OCI-LY3 (cell line): Measurements from ENCODE around the gene RNASET2.

Source experiments
- H2AFZ ChIP-seq: fragments of 200-600, 300-600 bp; shearing (Covaris generic); 2 replicates; pipeline ENCODE4 v1.6.0; 2014; ENCODE audit warnings: antibody characterized with exemption, low read depth, low read length
- H3K27ac ChIP-seq: fragments of 200-600, 300-600 bp; sonication (generic); 2 replicates; pipeline ENCODE4 v1.5.1; 2014; ENCODE audit warnings: mild to moderate bottlenecking, low read length, moderate library complexity, mixed read lengths
- H3K27me3 ChIP-seq: fragments of 200-600, 300-600 bp; sonication (generic); 2 replicates; pipeline ENCODE4 v1.6.1; 2014; ENCODE audit warnings: low read depth, low read length, mixed read lengths
- H3K36me3 ChIP-seq: fragments of 200-600, 300-600 bp; sonication (generic); replicated peaks from 2 replicates; pipeline ENCODE3; 2014; ENCODE audit warnings: low read depth, low read length, mixed read lengths
- H3K4me1 ChIP-seq: fragments of 300-600, 200-600 bp; sonication (generic); 2 replicates; pipeline ENCODE4 v1.6.1; 2014; ENCODE audit warnings: low read length, mixed read lengths
- H3K4me2 ChIP-seq: fragments of 200-600, 300-600 bp; sonication (generic); 2 replicates; pipeline ENCODE4 v1.6.1; 2014; ENCODE audit warnings: low read length, mixed read lengths
- H3K4me3 ChIP-seq: fragments of 300-600, 200-600 bp; sonication (generic); 2 replicates; pipeline ENCODE4 v1.5.1; 2014; ENCODE audit warnings: antibody characterized with exemption, mild to moderate bottlenecking, low read length, moderate library complexity
- H3K79me2 ChIP-seq: fragments of 300-600, 200-600 bp; shearing (Covaris generic); 2 replicates; pipeline ENCODE4 v1.6.1; 2014; ENCODE audit warnings: mild to moderate bottlenecking, low read length, mixed read lengths
- H3K9ac ChIP-seq: fragments of 300-600, 200-600 bp; shearing (Covaris generic); 2 replicates; pipeline ENCODE4 v1.6.0; 2014; ENCODE audit warnings: mild to moderate bottlenecking, low read length, moderate library complexity
- H3K9me3 ChIP-seq: fragments of 200-600, 300-600 bp; shearing (Covaris generic); 2 replicates; pipeline ENCODE4 v1.6.1; 2014; ENCODE audit warnings: low read length, mixed read lengths; ENCODE audit not compliant: insufficient read depth
- H4K20me1 ChIP-seq: fragments of 200-600, 300-600 bp; sonication (generic); 2 replicates; pipeline ENCODE4 v1.6.1; 2016; ENCODE audit warnings: low read length, mixed read lengths; ENCODE audit not compliant: insufficient read depth
- CTCF ChIP-seq: fragments of 200-600, 300-600 bp; sonication (generic); IDR thresholded peaks from 2 replicates; pipeline ENCODE4 v1.5.1; 2014; ENCODE audit warnings: antibody characterized with exemption, low read length, low read depth
- EZH2phosphoT487 ChIP-seq: fragments of 200-600 bp; shearing (Covaris generic); IDR thresholded peaks from 2 replicates; pipeline ENCODE4 v1.6.1; 2018; ENCODE audit warnings: antibody characterized with exemption, mixed run types, low read depth

RNASET2 gene

GRCh38 chr6:166947251-166947650 lies 9.1 kb downstream of the RNASET2 start:
- TF ChIP-seq CTCF (no peak), EZH2phosphoT487 (no peak)
- no peak overlapping the region for H3K4me3 ChIP-seq
- no peak overlapping the region for H3K4me2 ChIP-seq
- H3K36me3 ChIP-seq, result peaks cover 12% of the 10 kb centered on the region
- peaks cover 3% of the 10 kb centered on the region; the same call in 1 of the 2 replicates for H3K27me3 ChIP-seq
- no peaks in the 10 kb centered on the region for H3K79me2 ChIP-seq
- peaks cover 15% of the 10 kb centered on the region for H4K20me1 ChIP-seq
- no peak overlapping the region for H3K9ac ChIP-seq
- H3K4me1 ChIP-seq, result peaks cover 35% of the 10 kb centered on the region
- H3K27ac ChIP-seq, result no peak overlapping the region
- no peak overlapping the region for H2AFZ ChIP-seq
- no peaks in the 10 kb centered on the region for H3K9me3 ChIP-seq

- no peaks in the 10 kb centered on the region for H3K9me3 ChIP-seq
- H3K4me2 ChIP-seq, result no peak overlapping the region
- no peaks in the 10 kb centered on the region for H3K79me2 ChIP-seq
- H3K9ac ChIP-seq, result no peak overlapping the region
- H4K20me1 ChIP-seq, result peaks cover 13% of the 10 kb centered on the region
- H2AFZ ChIP-seq, result no peak overlapping the region
- peaks cover 26% of the 10 kb centered on the region for H3K4me1 ChIP-seq
- peaks cover 9% of the 10 kb centered on the region for H3K36me3 ChIP-seq
- TF ChIP-seq EZH2phosphoT487, result no peak
- H3K27ac ChIP-seq, result no peak overlapping the region
- no peak overlapping the region for H3K4me3 ChIP-seq
- peaks cover 3% of the 10 kb centered on the region; the same call in 1 of the 2 replicates for H3K27me3 ChIP-seq
Measured at GRCh38 chr6:166946125-166946524, 10.2 kb downstream of the RNASET2 start.

GRCh38 chr6:166944666-166945256 lies 11.6 kb downstream of the RNASET2 start:
- Histone ChIP-seq H3K4me3 (no peak overlapping the region), H3K79me2 (no peaks in the 10 kb centered on the region), H3K9ac (no peak overlapping the region), H3K4me2 (no peak overlapping the region), H4K20me1 (peaks cover 9% of the 10 kb centered on the region; the same call in 1 of the 2 replicates), H3K36me3 (peaks cover 9% of the 10 kb centered on the region), H2AFZ (no peak overlapping the region), H3K27me3 (peaks cover 3% of the 10 kb centered on the region; the same call in 1 of the 2 replicates), H3K9me3 (no peaks in the 10 kb centered on the region), H3K27ac (no peak overlapping the region), H3K4me1 (peaks cover 14% of the 10 kb centered on the region)
- no peak for TF ChIP-seq CTCF
- TF ChIP-seq EZH2phosphoT487, result no peak

GRCh38 chr6:166942393-166943168 lies 13.8 kb downstream of the RNASET2 start:
- Histone ChIP-seq H3K4me1 (no peaks in the 10 kb centered on the region), H3K27me3 (no peaks in the 10 kb centered on the region; the same call in 1 of the 2 replicates), H3K27ac (no peak overlapping the region), H2AFZ (no peak overlapping the region), H3K4me3 (no peak overlapping the region), H3K36me3 (peaks cover 7% of the 10 kb centered on the region), H3K9me3 (no peaks in the 10 kb centered on the region), H4K20me1 (peaks cover 5% of the 10 kb centered on the region; the same call in 1 of the 2 replicates), H3K4me2 (no peak overlapping the region), H3K9ac (no peak overlapping the region), H3K79me2 (no peaks in the 10 kb centered on the region)
- TF ChIP-seq EZH2phosphoT487 (no peak), CTCF (no peak)
